HepG2 (cell line): ENCODE results near the gene NCAPG. TPM values are rescaled to one million over a fixed set of nuclear protein-coding genes. Genes with fewer than 3 reads are reported as not detected.

ENCODE experiments used
- ATAC-seq: fragments of 200-7000 bp; cut with Tn5 transposase; 3 replicates; pipeline ENCODE4 v1.9.1; 2020; ENCODE audit warnings: mild to moderate bottlenecking, moderate library complexity
- BruUV-seq: library from RNA; stranded (reverse); fragments of 400-500 nt; replicated peaks from 2 replicates; lab custom pipeline; 2021; lab: Mats Ljungman, UMichigan
- CTCF ChIA-PET: fragments of 300-600 bp; formaldehyde crosslinking; extraction: SDS; loops from one replicate; lab custom pipeline; 2021; ENCODE audit warnings: low total read pairs, inconsistent platforms, low intra/inter-chr PET ratio; lab: Yijun Ruan, JAX
- POLR2A ChIA-PET: fragments of 350-600 bp; sonication (Branson Sonifier 250); formaldehyde crosslinking; loops from one replicate; lab custom pipeline; 2020; ENCODE audit warnings: antibody characterized with exemption, inconsistent platforms; lab: Yijun Ruan, JAX
- DNase-seq: peaks from one replicate; pipeline ENCODE4 v3.0.0-alpha.2; 2015; ENCODE audit warnings: low spot score
- FAIRE-seq: peaks from 3 replicates; lab custom pipeline; 2011; peaks lifted over from hg19 to GRCh38; lab: Jason Lieb, UNC
- H2AFZ ChIP-seq: one replicate; pipeline ENCODE4 v1.6.1; 2011; ENCODE audit warnings: low read length, inconsistent platforms
- H3K27ac ChIP-seq: fragments of 300-600 bp; 3 replicates; pipeline ENCODE4 v1.8.0; 2011; ENCODE audit warnings: mixed run types, mild to moderate bottlenecking, mixed read lengths, low read length, inconsistent platforms; ENCODE audit not compliant: insufficient read depth; ENCODE audit errors: extremely low read length
- H3K27me3 ChIP-seq, 2 experiments: fragments of 200-600 bp in 1 of 2; 2 replicates in 1 of 2; 3 replicates in 1 of 2; pipeline versions ENCODE4 v1.6.0 to v1.8.0; 2011; ENCODE audit warnings: low read length in 2 of 2, mild to moderate bottlenecking in 2 of 2, moderate library complexity in 2 of 2, inconsistent platforms in 1 of 2; ENCODE audit not compliant: insufficient read depth in 2 of 2, control insufficient read depth in 1 of 2
- H3K36me3 ChIP-seq, 2 experiments: fragments of 200-600 bp in 1 of 2; replicated peaks in 1 of 2; 2 replicates in 1 of 2; 3 replicates in 1 of 2; pipeline versions ENCODE4 v1.5.1 to v1.8.0; 2011; ENCODE audit warnings: low read length in 2 of 2, inconsistent platforms in 1 of 2; ENCODE audit not compliant: insufficient read depth in 2 of 2, control insufficient read depth in 1 of 2
- H3K4me1 ChIP-seq: 2 replicates; pipeline ENCODE4 v1.5.1; 2012; ENCODE audit warnings: low read length, inconsistent platforms; ENCODE audit not compliant: insufficient read depth
- H3K4me2 ChIP-seq: 2 replicates; pipeline ENCODE4 v1.6.0; 2011; ENCODE audit warnings: low read depth, low read length, inconsistent platforms
- H3K4me3 ChIP-seq, 3 experiments: fragments of 200-600 bp in 1 of 3; sonication (generic), shearing (Covaris generic) in 1 of 3; replicated peaks in 1 of 3; 2 replicates each; pipeline ENCODE4 v1.5.1; 2011 to 2016; ENCODE audit warnings: low read length in 3 of 3, inconsistent platforms in 2 of 3, low read depth in 2 of 3, mild to moderate bottlenecking in 2 of 3, control low read depth in 1 of 3, mixed read lengths in 1 of 3; ENCODE audit not compliant: insufficient read depth in 1 of 3
- H3K79me2 ChIP-seq: one replicate; pipeline ENCODE4 v1.6.1; 2011; ENCODE audit warnings: low read length, inconsistent platforms; ENCODE audit not compliant: insufficient read depth
- H3K9ac ChIP-seq: 2 replicates; pipeline ENCODE4 v1.6.0; 2011; ENCODE audit warnings: mild to moderate bottlenecking, low read depth, low read length, inconsistent platforms; ENCODE audit not compliant: insufficient read depth
- H3K9me3 ChIP-seq: 2 replicates; pipeline ENCODE4 v1.5.1; 2012; ENCODE audit warnings: mild to moderate bottlenecking, low read length
- H4K20me1 ChIP-seq: 2 replicates; pipeline ENCODE4 v1.6.0; 2011; ENCODE audit warnings: inconsistent platforms, mild to moderate bottlenecking, low read length, moderate library complexity; ENCODE audit not compliant: insufficient read depth
- GATA4 ChIP-seq: sonication (generic); IDR thresholded peaks from 2 replicates; pipeline ENCODE4 v1.6.1; 2016; ENCODE audit warnings: antibody characterized with exemption, low read depth, borderline replicate concordance
- KLF15 ChIP-seq: sonication (generic); formaldehyde crosslinking; IDR thresholded peaks from 2 replicates; pipeline ENCODE4 v1.8.1; 2023; ENCODE audit warnings: borderline replicate concordance, mild to moderate bottlenecking, inconsistent platforms, missing genetic modification reagents, mixed read lengths
- NFYB ChIP-seq: sonication (generic); formaldehyde crosslinking; IDR thresholded peaks from 2 replicates; pipeline ENCODE4 v1.4.0; 2020; ENCODE audit warnings: missing genetic modification reagents
- NKX3-1 ChIP-seq: sonication (generic); formaldehyde crosslinking; IDR thresholded peaks from 2 replicates; pipeline ENCODE4 v1.5.0; 2020; ENCODE audit warnings: missing genetic modification reagents
- PLRG1 ChIP-seq: fragments of 450-650 bp; conservative IDR thresholded peaks from 2 replicates; pipeline ENCODE4 v1.6.1; 2016
- RBM39 ChIP-seq: fragments of 200-400 bp; formaldehyde crosslinking; IDR thresholded peaks from one replicate; pipeline ENCODE4 v1.6.1; 2018; ENCODE audit warnings: antibody characterized with exemption, mild to moderate bottlenecking, low read depth, low read length; ENCODE audit not compliant: poor library complexity, severe bottlenecking
- SIN3B ChIP-seq: fragments of 150-350 bp; IDR thresholded peaks from 2 replicates; pipeline ENCODE4 v1.6.1; 2014; ENCODE audit warnings: low read length
- SMARCE1 ChIP-seq: fragments of 450-650 bp; IDR thresholded peaks from 2 replicates; pipeline ENCODE4 v1.6.1; 2017; ENCODE audit warnings: borderline replicate concordance
- TBX2 ChIP-seq: sonication (generic); formaldehyde crosslinking; IDR thresholded peaks from 2 replicates; pipeline ENCODE4 v1.5.0; 2020; ENCODE audit warnings: missing genetic modification reagents, mild to moderate bottlenecking, borderline replicate concordance
- TEAD2 ChIP-seq: sonication (generic); formaldehyde crosslinking; IDR thresholded peaks from 2 replicates; pipeline ENCODE4 v1.9.0; 2021; ENCODE audit warnings: missing genetic modification reagents
- ZNF10 ChIP-seq: sonication (generic); formaldehyde crosslinking; IDR thresholded peaks from 2 replicates; pipeline ENCODE4 v1.4.0; 2020; ENCODE audit warnings: mild to moderate bottlenecking, low read depth, missing genetic modification reagents, borderline replicate concordance
- ZNF251 ChIP-seq: sonication (generic); formaldehyde crosslinking; IDR thresholded peaks from 2 replicates; pipeline ENCODE4 v1.9.0; 2021; ENCODE audit warnings: mild to moderate bottlenecking, missing genetic modification reagents
- ZNF546 ChIP-seq: sonication (generic); formaldehyde crosslinking; conservative IDR thresholded peaks from 2 replicates; pipeline ENCODE4 v1.8.1; 2023; ENCODE audit warnings: mild to moderate bottlenecking, missing genetic modification reagents
- ZNF644 ChIP-seq: IDR thresholded peaks from 2 replicates; pipeline ENCODE4 v1.6.1; 2016; ENCODE audit warnings: low read depth
- ZNF652 ChIP-seq: IDR thresholded peaks from 2 replicates; pipeline ENCODE4 v1.6.1; 2016; ENCODE audit warnings: low read depth, borderline replicate concordance
- WGBS: methylation state at CpG from one replicate; pipeline ENCODE4 v1.1.6; 2017; ENCODE audit warnings: low lambda C conversion rate; 5-methylcytosine and 5-hydroxymethylcytosine counted together
- in situ Hi-C: cut with HindIII; loops from 2 replicates; pipeline ENCODE4 v1.10.0; 2017; ENCODE audit warnings: low pct_unique_long_range_greater_than_20kb; ENCODE audit not compliant: extremely low pct_ligation_motif_present
- intact Hi-C: fragments of 100-400 bp; cut with micrococcal nuclease; formaldehyde crosslinking; loops from one replicate; pipeline ENCODE4 v1.10.0; 2022; ENCODE audit not compliant: unreplicated experiment
- polyA plus RNA-seq, 8 experiments: library from polyadenylated mRNA; depleted of rRNA in 3 of 8; stranded (reverse) in 7 of 8; unstranded in 1 of 8; fragments of >200 nt; fragmentation: Illumina TruSeq in 4 of 8; extraction: Trizol in 4 of 8; gene quantifications; 2 replicates each; pipeline versions ENCODE4 v1.2.1 to v1.2.3, GENCODE V29; 2011 to 2016; ENCODE audit warnings: low read depth in 4 of 8, missing spikeins in 1 of 8, mixed read lengths in 1 of 8; ENCODE audit not compliant: insufficient read depth in 1 of 8
- total RNA-seq, 5 experiments: library from RNA; depleted of rRNA; stranded (reverse); fragments of >200 nt; fragmentation: Illumina TruSeq; extraction: Trizol; gene quantifications; 2 replicates each; pipeline ENCODE4 v1.2.3, GENCODE V29; 2016; ENCODE audit warnings: low read depth in 1 of 5
- TF ChIP-seq, protein P1 (sequence below): sonication (generic); formaldehyde crosslinking; IDR thresholded peaks from 2 replicates; pipeline ENCODE4 v1.4.0; 2020; ENCODE audit warnings: low read depth, mild to moderate bottlenecking, missing genetic modification reagents
- TF ChIP-seq, protein P2 (sequence below): fragments of 450-650 bp; IDR thresholded peaks from 2 replicates; pipeline ENCODE4 v1.6.1; 2017; ENCODE audit warnings: mild to moderate bottlenecking

NCAPG gene
- total and polyA plus RNA-seq, 2 of the 13 experiments (the other 11 are each of a cell fraction or from before 2014, with no cell fraction given): 14.8 to 61.9 TPM

DNA sequence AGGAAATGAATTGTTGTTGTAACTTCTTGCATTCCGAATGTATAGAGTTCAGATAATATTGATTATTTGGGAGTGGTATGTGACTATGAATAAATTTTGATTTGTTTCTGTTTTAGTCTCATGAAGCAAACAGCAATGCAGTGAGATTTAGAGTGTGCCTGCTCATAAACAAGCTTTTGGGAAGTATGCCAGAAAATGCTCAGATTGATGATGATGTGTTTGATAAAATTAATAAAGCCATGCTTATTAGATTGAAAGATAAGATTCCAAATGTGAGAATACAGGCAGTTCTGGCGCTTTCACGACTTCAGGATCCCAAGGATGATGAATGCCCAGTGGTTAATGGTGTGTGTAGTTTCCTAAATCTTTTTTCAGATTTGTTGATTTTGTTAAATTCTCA, 2.0 kb downstream of the NCAPG start:
- 0 out of 2 replicates have a peak overlapping the region, but pooled peaks have one; percentile 10 for H3K9ac ChIP-seq
- 64% methylated on average over 3 of the region's 3 CpGs for WGBS
- FAIRE-seq (peak; percentile 18), ATAC-seq (no peak), DNase-seq (no peak)
- H3K9me3 ChIP-seq: no peaks in the 10 kb centered on the region
- BruUV-seq: no TSS peak
- TF ChIP-seq TEAD2 (CRISPR knock-in tag) (no peak), PLRG1 (no peak), NFYB (CRISPR knock-in tag) (no peak), GATA4 (no peak), SMARCE1 (no peak), SIN3B (no peak)
- intact Hi-C loops (no loop called here), in situ Hi-C loops (loop anchor here (10.0 kb wide), 2 partner anchors 212 to 552 kb away; partner anchors contain the start of gene LCORL)
- peaks cover 19% of the 10 kb centered on the region for H4K20me1 ChIP-seq
- H2AFZ ChIP-seq: no peak overlapping the region
- peaks cover 74% of the 10 kb centered on the region for H3K79me2 ChIP-seq
- H3K4me2 ChIP-seq: peak overlapping the region; percentile 79
- H3K27ac ChIP-seq: no peak overlapping the region
- peaks cover 25% of the 10 kb centered on the region for H3K4me1 ChIP-seq
- no peaks in the 10 kb centered on the region; a peak in 1 of 5 replicates for H3K27me3 ChIP-seq
- peak overlapping the region; percentile 21 to 93 (median 68); a peak in 4 of 6 replicates for H3K4me3 ChIP-seq
- ChIA-PET POLR2A (no interaction called here), CTCF (no interaction called here)
- peaks cover 2 to 23% of the 10 kb centered on the region in 2 experiments; a peak in 3 of 5 replicates for H3K36me3 ChIP-seq

DNA sequence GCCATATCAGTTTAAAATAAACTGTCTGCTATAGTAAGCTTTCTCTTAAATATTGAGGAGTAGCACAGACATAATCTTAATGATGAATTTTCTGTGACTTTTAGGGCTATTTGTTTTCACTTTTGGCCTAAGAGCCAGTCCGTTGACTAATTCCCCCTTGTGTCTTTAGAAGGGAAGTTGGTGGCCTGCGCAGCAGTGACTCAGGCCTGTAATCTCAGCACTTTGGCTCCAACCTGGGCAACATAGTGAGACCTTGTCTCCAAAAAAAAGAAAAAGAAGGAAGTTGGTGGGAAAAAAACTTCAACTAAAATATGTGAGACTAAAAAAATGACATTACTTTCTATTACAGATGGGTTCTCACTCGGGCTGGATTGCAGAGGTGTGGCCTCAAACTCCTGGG, 3.4 kb downstream of the NCAPG start:
- peaks cover 12% of the 10 kb centered on the region for H4K20me1 ChIP-seq
- H3K27ac ChIP-seq: no peak overlapping the region
- ATAC-seq (no peak), FAIRE-seq (no peak), DNase-seq (no peak)
- no peak overlapping the region for H3K4me2 ChIP-seq
- in situ Hi-C loops (loop anchor here (10.0 kb wide), 2 partner anchors 211 to 551 kb away; partner anchors contain the start of gene LCORL), intact Hi-C loops (no loop called here)
- 96% methylated on average over 3 of the region's 3 CpGs for WGBS
- H2AFZ ChIP-seq: no peak overlapping the region
- no peak overlapping the region for H3K4me3 ChIP-seq
- H3K9ac ChIP-seq: no peak overlapping the region
- BruUV-seq: no TSS peak
- no peak for TF ChIP-seq ZNF652 (CRISPR knock-in tag)
- TF ChIP-seq, protein P1, sequence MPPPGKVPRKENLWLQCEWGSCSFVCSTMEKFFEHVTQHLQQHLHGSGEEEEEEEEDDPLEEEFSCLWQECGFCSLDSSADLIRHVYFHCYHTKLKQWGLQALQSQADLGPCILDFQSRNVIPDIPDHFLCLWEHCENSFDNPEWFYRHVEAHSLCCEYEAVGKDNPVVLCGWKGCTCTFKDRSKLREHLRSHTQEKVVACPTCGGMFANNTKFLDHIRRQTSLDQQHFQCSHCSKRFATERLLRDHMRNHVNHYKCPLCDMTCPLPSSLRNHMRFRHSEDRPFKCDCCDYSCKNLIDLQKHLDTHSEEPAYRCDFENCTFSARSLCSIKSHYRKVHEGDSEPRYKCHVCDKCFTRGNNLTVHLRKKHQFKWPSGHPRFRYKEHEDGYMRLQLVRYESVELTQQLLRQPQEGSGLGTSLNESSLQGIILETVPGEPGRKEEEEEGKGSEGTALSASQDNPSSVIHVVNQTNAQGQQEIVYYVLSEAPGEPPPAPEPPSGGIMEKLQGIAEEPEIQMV: no peak
- no peak for TF ChIP-seq TBX2 (CRISPR knock-in tag)
- TF ChIP-seq NKX3-1: no peak
- no peak for TF ChIP-seq ZNF546 (CRISPR knock-in tag)
- no peak for TF ChIP-seq ZNF644 (CRISPR knock-in tag)
- no peak for TF ChIP-seq ZNF10 (CRISPR knock-in tag)
- TF ChIP-seq, protein P2, sequence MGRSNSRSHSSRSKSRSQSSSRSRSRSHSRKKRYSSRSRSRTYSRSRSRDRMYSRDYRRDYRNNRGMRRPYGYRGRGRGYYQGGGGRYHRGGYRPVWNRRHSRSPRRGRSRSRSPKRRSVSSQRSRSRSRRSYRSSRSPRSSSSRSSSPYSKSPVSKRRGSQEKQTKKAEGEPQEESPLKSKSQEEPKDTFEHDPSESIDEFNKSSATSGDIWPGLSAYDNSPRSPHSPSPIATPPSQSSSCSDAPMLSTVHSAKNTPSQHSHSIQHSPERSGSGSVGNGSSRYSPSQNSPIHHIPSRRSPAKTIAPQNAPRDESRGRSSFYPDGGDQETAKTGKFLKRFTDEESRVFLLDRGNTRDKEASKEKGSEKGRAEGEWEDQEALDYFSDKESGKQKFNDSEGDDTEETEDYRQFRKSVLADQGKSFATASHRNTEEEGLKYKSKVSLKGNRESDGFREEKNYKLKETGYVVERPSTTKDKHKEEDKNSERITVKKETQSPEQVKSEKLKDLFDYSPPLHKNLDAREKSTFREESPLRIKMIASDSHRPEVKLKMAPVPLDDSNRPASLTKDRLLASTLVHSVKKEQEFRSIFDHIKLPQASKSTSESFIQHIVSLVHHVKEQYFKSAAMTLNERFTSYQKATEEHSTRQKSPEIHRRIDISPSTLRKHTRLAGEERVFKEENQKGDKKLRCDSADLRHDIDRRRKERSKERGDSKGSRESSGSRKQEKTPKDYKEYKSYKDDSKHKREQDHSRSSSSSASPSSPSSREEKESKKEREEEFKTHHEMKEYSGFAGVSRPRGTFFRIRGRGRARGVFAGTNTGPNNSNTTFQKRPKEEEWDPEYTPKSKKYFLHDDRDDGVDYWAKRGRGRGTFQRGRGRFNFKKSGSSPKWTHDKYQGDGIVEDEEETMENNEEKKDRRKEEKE: no peak
- TF ChIP-seq RBM39: no peak
- TF ChIP-seq KLF15 (CRISPR knock-in tag): no peak
- no peak for TF ChIP-seq ZNF251 (CRISPR knock-in tag)
- TF ChIP-seq, all 625 proteins: peak for 0
- H3K4me1 ChIP-seq: peaks cover 18% of the 10 kb centered on the region
- POLR2A ChIA-PET: no interaction called here
- H3K27me3 ChIP-seq: no peaks in the 10 kb centered on the region; a peak in 1 of 5 replicates
- H3K36me3 ChIP-seq: peaks cover 2 to 28% of the 10 kb centered on the region in 2 experiments; a peak in 3 of 5 replicates
- peaks cover 63% of the 10 kb centered on the region for H3K79me2 ChIP-seq
- no peaks in the 10 kb centered on the region for H3K9me3 ChIP-seq
- CTCF ChIA-PET: no interaction called here
